T-helper 17 cell (primary cell): ENCODE data around the gene LGR5. TPM values are rescaled to one million over a fixed set of nuclear protein-coding genes. Genes with fewer than 3 reads are reported as not detected.

Experiments
- ATAC-seq: fragments of 150-1000 bp; cut with Tn5 transposase; 2 replicates; pipeline ENCODE4 v1.10.0; 2021; ENCODE audit warnings: mild to moderate bottlenecking, moderate library complexity
- DNase-seq, 3 donors: peaks; one replicate each; pipeline versions ENCODE4 v3.0.0 to v3.0.0-alpha.2; 2020 to 2021
- H3K9me3 ChIP-seq: one replicate; pipeline ENCODE4 v1.7.0; 2013; ENCODE audit warnings: low read length, mild to moderate bottlenecking; ENCODE audit not compliant: control insufficient read depth, poor library complexity, severe bottlenecking
- H3K27ac Mint-ChIP-seq: one replicate; pipeline ENCODE4 v1.8.0; 2022; ENCODE audit warnings: mild to moderate bottlenecking, moderate library complexity, mixed read lengths
- H3K27me3 Mint-ChIP-seq: one replicate; pipeline ENCODE4 v1.8.0; 2022; ENCODE audit warnings: mixed read lengths
- H3K36me3 Mint-ChIP-seq: one replicate; pipeline ENCODE4 v1.8.0; 2022; ENCODE audit warnings: low read depth, mixed read lengths
- H3K4me1 Mint-ChIP-seq: one replicate; pipeline ENCODE4 v1.8.0; 2022; ENCODE audit warnings: mild to moderate bottlenecking, mixed read lengths
- H3K4me3 Mint-ChIP-seq: one replicate; pipeline ENCODE4 v1.8.0; 2022; ENCODE audit warnings: mild to moderate bottlenecking, moderate library complexity, mixed read lengths
- total RNA-seq, 4 donors: library from RNA in 2 of 4; stranded (reverse) in 2 of 4; gene quantifications; one replicate each; pipeline ENCODE4 v1.2.3 and lab custom pipeline; 2022 to 2026

The LGR5 gene
- total RNA-seq, 2 donors from 2014 or later, result not detected

DNA sequence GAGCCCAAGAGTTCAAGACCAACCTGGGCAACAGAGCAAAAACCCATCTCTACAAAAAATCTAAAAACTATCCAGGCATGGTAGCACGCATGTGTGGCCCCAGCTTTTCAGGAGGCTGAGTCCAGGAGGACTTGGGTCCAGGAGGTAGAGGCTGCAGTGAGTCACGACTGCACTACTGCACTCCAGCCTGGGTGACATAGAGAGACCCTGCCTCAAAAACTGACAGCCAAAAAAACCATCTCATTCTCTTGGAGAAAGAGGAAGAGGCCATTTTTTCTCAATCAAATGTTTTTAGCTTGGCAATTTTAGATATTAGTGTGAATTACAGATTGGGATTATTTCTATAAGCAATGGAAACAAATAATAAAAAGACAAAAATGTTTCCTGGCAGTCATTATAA, 185.9 kb downstream of the LGR5 start:
- ATAC-seq (no peak), DNase-seq (no peak)
- peak overlapping the region; percentile 74 for H3K27ac Mint-ChIP-seq
- no peaks in the 10 kb centered on the region for H3K9me3 ChIP-seq
- H3K36me3 Mint-ChIP-seq, result peaks cover 20% of the 10 kb centered on the region
- no peaks in the 10 kb centered on the region for H3K27me3 Mint-ChIP-seq
- H3K4me1 Mint-ChIP-seq, result peaks cover 23% of the 10 kb centered on the region
- H3K4me3 Mint-ChIP-seq, result peak overlapping the region; percentile 15

DNA sequence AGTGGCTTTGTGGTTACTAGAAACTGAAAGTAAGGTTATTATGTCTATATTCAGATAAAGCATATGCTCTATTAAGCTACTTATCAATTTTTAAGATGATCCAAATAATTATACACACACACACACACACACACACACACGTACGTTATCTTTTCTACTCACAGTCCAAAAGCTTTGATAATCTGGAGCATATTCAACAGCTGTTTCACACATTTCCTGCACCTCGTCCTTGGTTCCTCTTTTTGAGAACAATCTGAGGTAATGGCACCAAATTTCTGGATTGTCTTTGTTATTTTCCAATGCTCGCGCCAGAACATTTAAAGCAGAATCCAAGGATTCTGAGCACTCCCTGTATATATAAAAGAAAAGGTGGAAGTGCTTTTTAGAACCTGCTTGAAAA, 186.5 kb downstream of the LGR5 start:
- no peaks in the 10 kb centered on the region for H3K27me3 Mint-ChIP-seq
- DNase-seq (no peak), ATAC-seq (no peak)
- peaks cover 17% of the 10 kb centered on the region for H3K4me1 Mint-ChIP-seq
- H3K9me3 ChIP-seq, result no peaks in the 10 kb centered on the region
- H3K4me3 Mint-ChIP-seq, result peak overlapping the region; percentile 45
- peak overlapping the region; percentile 74 for H3K27ac Mint-ChIP-seq
- peaks cover 15% of the 10 kb centered on the region for H3K36me3 Mint-ChIP-seq

DNA sequence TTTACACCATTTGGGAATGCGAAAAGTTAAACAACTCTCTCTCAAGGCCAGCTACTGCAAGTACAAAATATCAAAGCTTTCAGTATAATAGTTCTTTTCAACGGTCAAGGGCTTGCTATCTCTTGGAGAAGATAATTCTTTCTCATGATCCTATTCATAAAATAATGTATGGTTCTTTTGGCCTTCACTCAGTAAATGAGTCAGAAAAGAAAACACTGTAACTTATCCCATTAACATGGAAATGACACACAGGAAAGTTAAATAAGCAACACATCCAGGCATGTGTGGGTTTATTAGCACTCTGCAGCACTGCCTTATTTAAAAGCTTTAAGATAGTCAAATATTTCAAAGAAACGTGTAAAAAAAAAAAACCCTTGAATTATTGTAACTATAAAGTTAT, 187.2 kb downstream of the LGR5 start:
- H3K27ac Mint-ChIP-seq, result peak overlapping the region; percentile 74
- ATAC-seq, result no peak

DNA sequence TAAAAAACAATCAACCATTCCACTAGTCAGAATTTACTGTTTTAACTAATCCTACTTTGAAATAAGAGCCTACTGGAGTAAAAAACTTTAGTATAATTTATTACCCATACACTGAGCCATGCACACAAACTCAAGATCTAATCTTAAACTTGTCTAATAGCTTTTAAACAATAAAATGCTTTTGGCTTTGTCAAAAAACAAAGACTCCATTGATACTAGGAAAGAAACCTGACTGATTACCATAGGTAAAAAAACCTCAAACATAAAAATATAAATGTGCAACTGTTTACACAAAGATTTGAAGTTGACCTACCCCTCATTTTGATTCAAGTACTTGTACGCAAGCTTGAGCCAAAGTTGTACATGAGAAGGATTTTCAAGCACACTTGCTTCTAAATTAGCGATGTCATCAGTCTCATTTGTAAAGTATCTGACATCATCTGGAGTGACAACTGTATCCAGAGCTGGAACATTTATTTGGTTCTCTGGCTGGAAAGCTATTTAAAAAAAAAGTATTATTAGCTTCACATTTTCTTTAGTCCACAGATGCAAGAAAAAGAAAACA, 187.9 kb downstream of the LGR5 start:
- no peaks in the 10 kb centered on the region for H3K27me3 Mint-ChIP-seq
- peaks cover 6% of the 10 kb centered on the region for H3K36me3 Mint-ChIP-seq
- H3K27ac Mint-ChIP-seq, result no peak overlapping the region
- peaks cover 8% of the 10 kb centered on the region for H3K4me1 Mint-ChIP-seq
- DNase-seq (no peak), ATAC-seq (no peak)
- no peak overlapping the region for H3K4me3 Mint-ChIP-seq
- H3K9me3 ChIP-seq, result no peaks in the 10 kb centered on the region

More for the DNA sequence above, 187.2 kb downstream of the LGR5 start:
- Mint-ChIP-seq H3K4me1 (peaks cover 13% of the 10 kb centered on the region), H3K4me3 (no peak overlapping the region), H3K36me3 (peaks cover 11% of the 10 kb centered on the region), H3K27me3 (no peaks in the 10 kb centered on the region)
- H3K9me3 ChIP-seq, result no peaks in the 10 kb centered on the region
- no peak for DNase-seq

Other genes with a start within 250 kb of the LGR5 start
- 100 to 1,000 TPM; 122 to 133 TPM for gene ZFC3H1, start 224.1 kb downstream of the LGR5 start, total RNA-seq
- 10 to 100 TPM; 13.1 to 14.9 TPM for gene THAP2, start 224.5 kb downstream of the LGR5 start, total RNA-seq
- 10 to 100 TPM; 11.8 to 12.3 TPM for gene TMEM19, start 246.3 kb downstream of the LGR5 start, total RNA-seq